NCI-H2081 treated with DMSO at 0.1 percent for 48 hours (cell line): ENCODE measurements around the gene RAB13.

ENCODE experiments used
- DNase-seq: peaks from one replicate; lab custom pipeline; 2025; lab: John Stamatoyannopoulos, UW

Gene RAB13

GRCh38 chr1:153932156-153933131, 53.7 kb downstream of the RAB13 start:
- no peak for DNase-seq
